NCI-H82 treated with DMSO at 0.1 percent for 48 hours (cell line): ENCODE measurements around the gene SENP1.
"Not testable (repeated sequence)": the region's sequence is repeated elsewhere in the genome, so short reads cannot be mapped to it uniquely, and the experiment has no call there.

ENCODE experiments used
- DNase-seq: peaks from one replicate; lab custom pipeline; 2025; ENCODE audit not compliant: unreplicated experiment; lab: John Stamatoyannopoulos, UW

SENP1 gene

GRCh38 chr12:48115957-48116356 lies 10.1 kb upstream of the SENP1 start:
- no peak for DNase-seq

- not testable (repeated sequence) for DNase-seq
Measured at GRCh38 chr12:48111312-48111693, 5.4 kb upstream of the SENP1 start.

GRCh38 chr12:48110691-48111311 lies 4.9 kb upstream of the SENP1 start:
- DNase-seq: no peak

GRCh38 chr12:48109424-48109823 lies 3.5 kb upstream of the SENP1 start:
- no peak for DNase-seq

- DNase-seq: no peak
Measured at GRCh38 chr12:48106681-48107613, 1.1 kb upstream of the SENP1 start.

- DNase-seq: no peak
Measured at GRCh38 chr12:48105321-48105866, 485 bp downstream of the SENP1 start.

- DNase-seq: no peak
Measured at GRCh38 chr12:48104531-48104930, 1.3 kb downstream of the SENP1 start.

GRCh38 chr12:48092611-48093010 lies 13.3 kb downstream of the SENP1 start:
- no peak for DNase-seq

GRCh38 chr12:48086327-48086726 lies 19.6 kb downstream of the SENP1 start:
- no peak for DNase-seq

- DNase-seq: no peak
Measured at GRCh38 chr12:48084841-48085460, 20.9 kb downstream of the SENP1 start.

GRCh38 chr12:48084066-48084465 lies 21.8 kb downstream of the SENP1 start:
- DNase-seq: no peak

GRCh38 chr12:48080821-48081220 lies 25.1 kb downstream of the SENP1 start:
- no peak for DNase-seq

GRCh38 chr12:48080285-48080684 lies 25.6 kb downstream of the SENP1 start:
- no peak for DNase-seq

GRCh38 chr12:48078901-48079300 lies 27.0 kb downstream of the SENP1 start:
- DNase-seq: no peak

- no peak for DNase-seq
Measured at GRCh38 chr12:48077111-48077510, 28.8 kb downstream of the SENP1 start.

- no peak for DNase-seq
Measured at GRCh38 chr12:48075832-48076231, 30.0 kb downstream of the SENP1 start.

GRCh38 chr12:48074266-48074665 lies 31.6 kb downstream of the SENP1 start:
- DNase-seq: no peak

GRCh38 chr12:48072266-48072665 lies 33.6 kb downstream of the SENP1 start:
- DNase-seq: no peak

GRCh38 chr12:48071808-48072207 lies 34.1 kb downstream of the SENP1 start:
- DNase-seq: no peak

GRCh38 chr12:48070731-48071130 lies 35.1 kb downstream of the SENP1 start:
- DNase-seq: no peak

GRCh38 chr12:48070033-48070432 lies 35.8 kb downstream of the SENP1 start:
- DNase-seq: no peak

GRCh38 chr12:48069241-48069640 lies 36.6 kb downstream of the SENP1 start:
- no peak for DNase-seq
